ENCODE results near the gene DNAJC5.

Gene DNAJC5

DNA sequence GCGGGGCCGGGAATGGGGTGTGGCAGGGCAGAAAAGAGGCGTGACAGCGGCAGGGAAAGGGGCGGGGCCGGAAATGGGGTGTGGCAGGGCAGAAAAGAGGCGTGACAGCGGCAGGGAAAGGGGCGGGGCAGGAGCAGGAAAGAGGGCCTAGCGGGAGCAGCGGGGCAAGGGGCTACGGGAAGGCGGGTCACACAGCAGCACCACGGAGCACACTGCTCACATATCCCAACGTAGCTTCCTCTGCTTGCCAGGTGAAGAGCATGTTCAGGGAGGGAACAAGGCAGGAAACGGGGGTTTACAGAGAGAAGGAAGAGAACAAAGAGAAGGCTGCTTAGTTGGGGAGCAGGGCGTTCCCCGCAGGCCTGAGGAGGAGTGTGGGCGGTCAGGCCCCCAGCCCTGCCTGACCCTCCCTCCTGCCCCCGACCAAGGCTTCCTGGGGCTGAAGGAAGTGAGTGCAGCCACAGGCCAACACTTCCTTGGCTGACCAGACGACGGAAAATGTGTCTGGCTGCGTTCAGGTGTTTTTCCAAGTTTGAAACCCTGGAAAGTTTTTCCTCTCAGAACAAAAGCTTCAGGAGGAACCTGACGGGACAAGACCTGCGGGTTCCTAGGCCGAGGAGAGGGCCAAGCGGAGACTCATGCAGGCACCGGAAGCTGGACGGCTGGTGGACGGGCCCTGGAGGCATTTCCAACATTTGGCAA lies 47.5 kb downstream of the DNAJC5 start:
- peak; percentile 65 for DNase-seq

DNA sequence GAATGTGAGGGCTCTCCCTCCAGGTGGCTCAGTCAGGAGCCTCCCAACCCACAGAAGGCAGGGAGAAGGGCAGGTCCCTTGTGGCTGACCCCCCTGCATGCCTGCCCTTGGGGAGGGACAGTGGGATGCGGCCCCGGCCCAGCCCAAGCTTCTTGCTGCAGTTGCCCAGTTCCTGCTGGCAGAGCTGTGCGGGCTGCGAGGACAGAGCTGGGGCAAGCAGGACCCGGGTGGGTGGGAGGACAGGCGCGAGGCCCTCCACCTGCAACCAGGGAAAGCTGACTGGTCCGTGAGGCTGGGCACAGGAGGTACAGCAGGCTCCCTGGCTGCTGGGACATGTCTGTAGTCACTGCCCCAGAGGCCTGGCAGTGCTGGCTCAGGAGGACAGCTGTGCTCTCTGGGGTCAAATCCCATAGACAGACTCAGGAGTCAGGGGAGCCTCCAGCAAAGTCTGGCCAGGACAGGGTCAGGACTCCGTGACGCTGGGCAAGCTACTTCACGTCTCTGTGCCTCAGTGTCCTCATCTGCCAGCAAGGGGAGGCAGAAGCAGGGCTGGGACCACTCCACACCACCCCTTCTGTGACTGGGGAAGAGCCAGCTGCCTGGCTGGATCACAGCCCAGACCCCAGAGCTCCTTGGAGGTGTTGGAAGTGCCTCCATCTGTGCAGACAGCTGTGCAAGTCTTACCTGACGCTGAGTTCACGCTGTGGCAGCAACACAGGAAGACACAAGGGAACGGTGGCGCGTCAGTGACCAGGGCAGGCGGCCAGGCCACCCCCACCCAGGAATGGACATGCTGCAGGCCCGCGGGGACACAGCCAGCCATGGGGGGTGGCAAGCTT lies 48.3 kb downstream of the DNAJC5 start:
- DNase-seq = peak; percentile 97

DNA sequence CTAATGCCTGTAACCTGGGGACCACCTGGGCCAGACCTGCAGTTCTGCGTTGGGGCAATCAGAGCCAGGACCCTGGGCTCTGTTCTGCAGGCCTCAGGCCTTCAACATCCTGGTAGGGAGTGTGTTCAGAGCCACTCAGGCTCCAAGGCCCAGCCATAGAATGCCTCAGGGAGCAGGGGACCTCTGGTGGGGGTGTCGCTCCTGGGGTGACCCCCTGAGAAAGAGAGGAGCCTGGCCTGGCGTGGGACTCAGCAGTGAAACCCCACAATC lies 48.8 kb downstream of the DNAJC5 start:
- no peak for DNase-seq

DNA sequence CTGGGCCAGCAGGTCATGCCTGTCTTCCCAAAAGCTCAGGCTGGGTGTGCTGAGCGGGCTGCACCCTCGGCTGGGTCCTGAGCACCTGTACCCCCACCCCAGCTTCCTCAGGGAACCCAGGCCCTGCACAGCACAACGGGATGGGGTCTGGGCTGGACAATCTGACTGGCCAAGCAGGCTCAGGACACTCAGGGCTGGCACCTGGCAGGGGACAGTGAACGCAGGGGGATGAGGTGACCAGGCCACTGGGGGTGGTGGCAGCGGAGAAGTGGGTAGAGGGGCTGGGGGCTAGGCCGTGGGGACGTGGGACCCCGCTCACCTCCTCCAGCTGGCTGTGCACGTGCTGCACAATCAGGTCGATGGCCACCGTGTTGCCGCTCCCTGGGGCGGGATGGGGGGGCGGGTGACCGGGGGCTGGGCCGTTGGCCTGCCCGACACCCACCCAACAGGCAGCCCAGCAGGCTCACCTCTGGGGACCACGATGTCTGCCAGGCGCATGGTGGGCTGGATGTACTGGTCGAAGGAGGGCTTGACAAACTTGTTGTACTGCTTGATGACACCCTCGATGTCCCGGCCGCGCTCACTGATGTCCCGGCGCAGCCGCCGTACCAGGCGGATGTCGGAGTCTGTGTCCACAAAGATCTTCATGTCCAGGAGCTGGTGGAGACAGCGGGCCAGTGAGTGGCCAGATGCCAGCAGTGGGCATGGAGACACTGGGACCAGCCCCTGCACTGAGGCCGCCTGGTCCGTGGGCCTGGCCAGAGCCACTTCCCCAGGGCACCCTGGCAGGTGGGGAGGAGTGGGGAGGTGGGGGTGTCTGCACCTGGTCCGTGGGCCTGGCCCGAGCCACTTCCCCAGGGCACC lies 49.4 kb downstream of the DNAJC5 start:
- DNase-seq = no peak

DNA sequence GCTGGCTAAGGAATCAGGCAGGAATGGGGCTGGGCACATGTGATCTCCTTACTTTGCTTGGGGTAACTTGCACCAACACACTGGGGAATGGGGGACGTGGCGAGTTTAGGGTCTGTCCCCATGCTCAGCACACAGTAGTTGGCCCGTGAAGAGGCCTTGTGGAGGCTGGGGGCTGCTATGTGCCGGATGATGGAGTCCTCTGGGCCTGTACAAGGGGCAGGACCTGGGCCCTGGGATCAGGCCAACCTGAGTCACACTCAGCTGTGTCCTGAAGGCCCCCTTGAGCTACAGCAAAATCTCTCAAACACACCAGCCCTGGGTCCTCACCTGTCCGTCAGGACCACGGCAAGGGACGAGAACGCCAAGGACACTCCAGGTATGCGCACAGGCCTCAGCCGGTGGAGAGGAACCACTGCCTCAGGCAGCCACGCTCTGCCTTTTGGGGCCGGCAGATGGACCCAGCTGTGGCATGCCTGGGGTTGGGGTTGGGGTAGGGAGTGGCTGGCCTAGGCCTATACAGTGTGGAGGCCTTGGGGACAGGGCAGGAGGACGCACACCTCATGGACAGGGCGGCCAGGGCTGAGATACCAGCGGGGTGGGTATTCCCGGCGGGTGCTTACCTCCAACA lies 50.2 kb downstream of the DNAJC5 start:
- DNase-seq = no peak

DNA sequence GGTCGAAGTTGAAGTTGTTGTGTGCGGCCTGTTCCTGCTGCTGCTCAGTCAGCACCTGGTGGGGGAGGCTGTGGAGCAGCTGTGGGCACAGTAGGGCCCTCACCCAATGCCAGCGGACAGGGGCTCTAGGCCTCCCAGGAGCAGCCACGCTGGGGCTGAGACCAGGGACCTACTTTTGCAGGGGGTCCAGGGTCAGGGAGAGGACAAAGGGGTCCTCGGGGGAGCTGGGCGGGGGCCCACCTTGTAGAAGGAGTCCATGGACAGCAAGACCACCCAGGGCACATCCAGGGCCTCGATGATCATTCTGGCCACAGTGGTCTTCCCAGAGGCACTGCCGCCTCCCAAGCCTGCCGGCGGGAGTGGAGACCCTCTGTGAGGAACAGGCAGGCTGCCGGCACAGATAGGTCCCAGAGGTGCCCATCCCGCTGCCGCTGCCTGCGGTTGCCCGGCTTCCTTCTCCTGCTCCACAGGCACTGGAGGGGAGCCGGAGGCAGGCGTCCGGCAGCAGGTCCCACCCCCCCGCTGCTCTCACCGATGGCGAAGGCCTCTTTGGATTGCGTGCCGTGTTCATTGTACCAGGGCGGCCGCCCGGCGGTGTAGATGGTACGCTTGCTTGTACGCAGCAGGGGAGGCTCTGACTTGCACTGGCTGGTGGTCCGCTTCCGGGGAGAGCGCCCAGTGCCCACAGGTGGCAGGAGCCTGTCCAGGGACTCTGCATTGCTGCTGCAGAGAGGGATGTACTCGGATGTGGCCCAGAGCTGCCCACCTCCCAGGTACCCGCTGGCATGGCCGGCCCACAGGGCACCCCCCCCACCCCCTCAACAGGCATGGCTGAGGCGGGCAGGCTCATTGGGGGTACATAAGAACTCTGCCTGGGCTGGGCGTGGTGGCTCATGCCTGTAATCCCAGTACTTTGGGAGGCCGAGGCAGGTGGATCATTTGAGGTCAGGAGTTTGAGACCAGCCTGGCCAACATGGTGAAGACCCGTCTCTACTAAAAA lies 51.3 kb downstream of the DNAJC5 start:
- DNase-seq = no peak

DNA sequence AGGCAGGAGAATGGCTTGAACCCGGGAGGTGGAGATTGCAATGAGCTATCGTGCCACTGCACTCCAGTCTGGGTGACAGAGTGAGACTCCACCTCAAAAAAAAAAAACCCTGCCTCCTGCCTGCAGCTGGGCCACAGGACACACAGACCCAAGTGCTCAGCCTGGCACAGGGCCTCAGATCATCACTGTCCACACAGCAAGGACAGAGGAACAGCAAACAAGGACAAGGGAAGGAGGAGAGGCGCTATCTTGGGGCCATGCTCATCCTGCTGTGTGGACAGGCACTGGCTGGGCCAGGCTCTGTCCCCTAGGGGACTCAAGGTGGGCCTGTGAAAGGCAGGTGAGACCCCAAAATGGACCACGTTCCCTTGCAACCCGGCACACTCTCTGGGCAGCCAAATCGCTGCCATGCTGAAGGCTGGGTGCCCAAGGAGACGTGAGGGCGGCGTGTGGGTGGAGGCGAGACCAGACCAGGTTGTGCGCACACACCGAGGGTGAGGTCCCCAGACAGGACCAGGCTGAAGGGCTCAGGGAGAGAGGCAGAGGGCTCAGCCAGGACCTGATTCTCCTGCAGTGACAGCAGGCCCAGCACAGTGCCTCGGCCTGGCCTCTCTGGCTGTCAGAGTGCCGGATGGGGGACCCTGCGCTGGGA lies 52.2 kb downstream of the DNAJC5 start:
- no peak for DNase-seq

DNA sequence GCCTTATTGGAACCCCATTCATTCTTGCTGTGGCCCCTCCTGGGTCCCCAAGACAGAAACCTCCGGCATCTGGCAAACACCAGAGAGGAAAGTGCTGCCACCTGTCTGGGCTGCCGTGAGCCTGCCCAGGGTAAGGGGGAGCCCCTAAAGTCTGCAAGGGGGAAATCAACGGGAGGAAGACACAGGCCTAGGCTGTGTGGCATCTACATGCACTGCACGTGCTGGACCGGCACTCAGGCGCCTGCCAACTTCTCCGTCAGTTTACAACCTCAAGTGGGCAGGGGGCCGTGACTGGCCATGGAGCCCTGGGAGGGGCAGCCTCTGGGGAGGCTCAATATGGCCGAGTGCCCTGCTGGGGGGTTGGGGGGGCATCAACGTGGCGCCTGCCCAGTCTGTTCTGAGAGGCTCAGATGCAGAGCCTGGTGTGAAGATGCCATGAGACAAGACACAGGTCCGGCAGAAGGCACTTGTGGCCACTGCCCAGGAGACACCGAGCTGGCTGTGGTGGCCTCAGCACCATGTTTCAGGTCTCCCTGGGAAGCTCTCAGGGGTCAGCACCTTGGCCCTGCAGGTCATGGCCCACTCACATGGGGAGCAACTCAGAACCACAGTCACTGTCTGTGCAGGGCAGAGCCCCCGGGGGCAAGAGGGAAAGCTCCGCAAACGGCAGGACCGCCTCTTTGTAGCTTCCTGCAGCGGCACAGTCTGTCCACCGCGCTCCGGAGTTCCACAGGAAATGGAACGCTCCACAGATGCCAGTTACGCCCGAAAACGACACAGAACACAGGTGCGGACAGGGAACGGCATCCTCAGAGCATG lies 52.9 kb downstream of the DNAJC5 start:
- peak; percentile 53 for DNase-seq

DNA sequence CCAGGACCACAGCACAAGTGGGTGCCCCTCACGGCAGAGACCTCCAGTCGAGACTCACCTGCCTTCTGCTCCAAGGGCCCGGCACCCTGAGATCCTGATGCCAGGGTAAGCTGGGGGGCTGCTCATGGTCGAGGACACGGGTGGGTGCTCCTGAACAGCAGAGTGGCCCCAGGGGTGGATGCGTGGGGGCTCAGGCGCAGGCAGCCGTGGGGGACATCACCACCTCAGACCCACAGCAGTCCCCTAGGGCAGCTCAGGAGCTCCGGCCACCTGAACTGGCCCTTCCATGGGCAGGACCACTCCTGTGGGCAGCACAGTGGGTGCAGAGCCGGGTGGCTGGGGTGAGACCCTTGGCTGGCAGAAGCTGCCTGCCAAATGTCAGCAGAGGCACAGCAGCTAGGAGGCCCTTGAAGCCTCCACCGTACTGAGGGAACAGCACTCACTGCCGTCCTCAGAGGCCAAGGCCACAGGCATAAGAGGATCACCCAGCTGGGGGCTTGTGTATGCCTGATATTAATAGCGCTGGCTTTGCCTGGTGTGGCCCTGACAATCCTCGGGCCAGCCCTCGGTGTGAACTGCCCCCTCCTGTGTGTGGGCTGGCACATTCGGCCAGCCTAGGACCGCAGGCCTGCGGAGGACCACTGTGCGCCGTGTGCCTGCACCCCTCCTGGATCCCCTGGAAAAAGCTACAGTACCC lies 55.9 kb downstream of the DNAJC5 start:
- no peak for DNase-seq

DNA sequence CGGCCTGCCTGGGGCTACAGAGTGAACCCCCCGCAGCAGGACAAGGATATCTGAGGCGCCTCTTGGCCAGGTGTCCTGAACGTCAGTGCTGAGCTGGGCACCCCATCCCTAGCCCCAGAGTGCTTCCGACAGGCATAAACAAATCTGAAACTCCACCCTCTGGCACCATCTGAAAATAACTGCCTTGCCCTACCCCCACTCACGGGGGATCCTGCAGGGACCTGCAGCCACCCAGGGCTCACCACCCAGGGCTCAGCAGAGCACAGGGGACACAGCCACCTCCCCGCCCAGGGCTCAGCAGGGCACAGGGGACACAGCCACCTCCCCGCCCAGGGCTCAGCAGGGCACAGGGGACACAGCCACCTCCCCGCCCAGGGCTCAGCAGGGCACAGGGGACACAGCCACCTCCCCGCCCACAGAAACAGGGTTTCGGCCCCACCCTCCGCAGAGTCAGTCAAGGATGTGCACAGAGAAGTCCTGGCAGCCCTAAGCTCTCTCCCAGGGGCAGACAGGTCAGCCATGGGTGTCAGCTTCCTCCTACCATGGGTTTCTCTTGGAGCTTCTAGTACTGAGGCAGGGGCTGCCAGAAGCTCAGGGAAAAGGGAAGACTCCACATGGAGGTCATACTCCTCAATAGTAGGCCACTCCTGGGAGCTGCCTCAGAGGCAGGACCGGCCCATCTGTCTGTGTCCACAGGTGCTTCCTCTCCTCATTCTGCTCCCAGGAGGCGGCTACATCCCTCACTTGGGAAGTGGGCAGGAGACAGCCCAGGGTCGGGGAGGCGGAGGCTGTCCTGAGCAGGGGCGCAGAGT lies 56.7 kb downstream of the DNAJC5 start:
- DNase-seq = no peak

DNA sequence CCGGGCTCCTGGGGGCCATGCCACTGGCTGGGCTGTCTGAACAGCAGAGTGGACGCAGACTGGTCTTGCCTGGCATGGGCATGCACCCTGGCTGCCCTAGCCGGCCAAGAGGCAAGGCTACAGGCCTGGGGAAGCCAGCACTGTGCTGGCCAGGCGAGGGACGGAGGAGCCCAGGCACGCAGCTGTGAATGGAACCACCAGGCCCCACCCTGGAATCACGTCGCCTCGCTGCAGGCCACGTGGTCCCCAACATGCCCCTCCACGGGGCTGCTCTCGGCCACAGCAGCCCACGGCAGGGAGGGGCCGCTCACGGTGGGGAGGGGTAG lies 57.2 kb downstream of the DNAJC5 start:
- DNase-seq = no peak

DNA sequence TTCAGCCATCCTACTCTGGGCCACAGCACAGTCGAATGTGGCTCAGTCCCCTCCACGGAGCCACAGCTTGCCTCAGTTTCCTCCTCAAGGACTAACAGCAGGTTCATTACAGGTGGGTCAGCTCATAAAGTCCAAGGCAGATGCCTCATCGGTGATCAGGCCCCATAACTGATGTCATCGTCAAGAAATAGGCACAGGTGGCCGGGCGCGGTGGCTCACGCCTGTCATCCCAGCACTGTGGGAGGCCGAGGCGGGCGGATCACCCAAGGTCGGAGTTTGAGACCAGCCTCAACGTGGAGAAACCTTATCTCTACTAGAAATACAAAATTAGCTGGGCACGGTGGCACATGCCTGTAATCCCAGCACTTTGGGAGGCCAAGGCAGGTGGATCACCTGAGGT lies 57.8 kb downstream of the DNAJC5 start:
- DNase-seq = no peak

DNA sequence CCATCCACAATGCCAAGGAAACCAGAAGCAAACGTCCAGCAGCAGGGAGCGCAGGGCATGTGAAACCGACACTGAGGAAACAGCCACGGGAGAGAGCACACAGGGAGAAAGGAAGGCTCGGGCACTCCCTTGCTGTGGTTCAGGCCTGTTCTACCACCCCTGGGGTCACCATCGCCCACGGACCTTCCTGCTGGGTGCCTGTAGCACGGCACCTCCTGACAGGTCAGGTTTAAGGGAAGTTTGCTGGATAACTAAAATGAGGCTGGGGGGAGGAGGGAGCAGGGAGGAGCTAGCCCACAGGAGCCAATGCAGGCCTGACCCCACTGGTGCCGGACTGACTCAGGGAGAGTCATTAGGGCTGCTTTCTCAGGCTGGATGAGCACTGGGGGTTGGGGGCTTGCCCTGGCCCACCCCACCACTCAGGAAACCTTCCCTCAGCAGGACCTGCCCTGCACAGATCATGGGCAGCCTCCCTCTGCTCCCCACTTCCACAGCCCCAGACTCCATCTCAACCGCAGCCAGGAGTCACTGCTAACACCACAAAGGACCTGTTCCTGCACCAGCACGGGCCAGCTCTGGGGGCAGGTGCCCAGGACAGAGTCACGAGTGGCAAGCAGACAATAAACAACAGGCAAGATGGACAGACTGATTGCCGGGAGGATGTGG lies 59.0 kb downstream of the DNAJC5 start:
- DNase-seq = no peak

DNA sequence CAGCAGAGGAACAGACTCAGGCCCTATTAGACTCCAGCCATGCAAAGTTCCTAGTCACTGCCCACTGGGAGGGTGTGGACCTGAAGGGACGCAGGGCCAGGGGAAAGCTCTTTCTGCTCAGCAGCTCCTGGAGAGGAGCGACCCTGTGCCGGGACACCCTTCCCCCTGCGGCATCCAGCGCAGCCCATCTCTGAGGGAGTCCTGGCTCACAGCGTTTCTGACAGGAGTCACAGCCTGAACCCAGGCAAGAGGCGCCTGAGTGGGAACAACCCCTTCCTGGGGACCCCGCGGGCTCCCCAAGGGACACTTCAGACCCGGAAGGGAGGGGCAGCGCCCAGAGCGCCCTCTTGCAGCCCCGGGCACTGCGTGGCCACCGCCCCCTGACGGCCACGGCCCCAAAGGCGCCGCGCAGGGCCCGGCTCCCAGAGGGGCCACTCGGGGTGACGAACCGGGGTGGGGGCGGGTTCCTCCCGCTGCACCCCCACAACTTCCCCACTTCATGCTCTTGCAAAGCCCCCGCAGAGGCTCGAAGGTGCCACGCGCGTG lies 60.4 kb downstream of the DNAJC5 start:
- DNase-seq = peak; percentile 33

DNA sequence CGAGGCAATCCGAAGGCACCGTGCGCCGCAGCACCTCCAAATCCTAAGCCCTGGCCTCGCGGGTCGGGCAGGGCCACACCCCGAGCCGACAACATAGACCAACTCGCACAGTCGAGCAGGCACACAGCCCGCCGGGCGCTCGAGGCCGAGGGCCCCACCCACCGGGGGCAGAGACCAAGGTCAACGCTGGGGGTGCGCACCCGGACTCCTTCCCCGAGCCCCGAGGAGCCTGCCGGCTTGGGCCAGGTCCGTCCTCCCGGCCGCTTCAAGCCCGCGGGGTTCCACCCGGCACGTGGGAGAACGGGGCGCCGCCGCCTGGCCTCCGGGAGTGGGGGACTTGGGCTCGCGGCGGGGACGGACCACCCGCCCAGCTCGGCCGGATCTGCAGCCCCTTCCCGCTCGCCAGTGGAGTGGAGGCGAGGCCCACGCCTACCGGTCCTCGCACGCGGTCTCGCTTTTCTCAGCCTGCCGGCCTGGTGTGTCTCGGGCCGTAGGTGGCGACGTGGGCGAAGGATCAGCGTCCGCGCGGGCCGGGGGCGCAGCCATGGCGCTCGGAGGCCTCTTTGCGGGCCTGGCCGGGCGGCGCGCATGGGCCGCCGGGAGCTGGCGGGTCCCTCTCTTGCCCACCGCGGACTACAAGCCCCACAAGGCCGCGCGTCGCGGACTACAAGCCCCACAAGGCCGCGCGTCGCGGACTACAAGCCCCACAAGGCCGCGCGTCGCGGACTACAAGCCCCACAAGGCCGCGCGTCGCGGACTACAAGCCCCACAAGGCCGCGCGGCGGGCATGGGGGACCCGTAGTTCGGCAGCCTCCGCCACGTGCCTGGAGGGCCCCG lies 61.1 kb downstream of the DNAJC5 start, which contains the start of gene UCKL1:
TSS of gene UCKL1 (minus strand) at position 590 of the 837 bp plus-strand sequence. CDS start at position 546, 44 bp downstream.
- DNase-seq = peak; percentile 93

DNA sequence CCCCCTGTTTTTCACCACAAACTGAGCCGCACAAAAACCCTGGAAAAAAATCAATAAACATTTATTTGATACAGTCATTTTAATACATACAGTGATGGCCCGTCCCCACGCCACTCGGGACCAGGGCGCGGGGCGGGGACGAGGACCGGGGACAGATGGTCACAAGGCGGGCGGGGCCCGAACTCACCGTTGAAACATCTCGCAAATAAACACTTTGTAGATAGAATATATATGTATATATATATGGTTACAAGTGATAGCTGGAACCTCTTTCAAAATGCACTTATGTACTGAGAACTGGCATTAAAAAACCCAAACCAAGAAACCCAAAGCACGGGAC lies 61.7 kb downstream of the DNAJC5 start:
- no peak for DNase-seq

DNA sequence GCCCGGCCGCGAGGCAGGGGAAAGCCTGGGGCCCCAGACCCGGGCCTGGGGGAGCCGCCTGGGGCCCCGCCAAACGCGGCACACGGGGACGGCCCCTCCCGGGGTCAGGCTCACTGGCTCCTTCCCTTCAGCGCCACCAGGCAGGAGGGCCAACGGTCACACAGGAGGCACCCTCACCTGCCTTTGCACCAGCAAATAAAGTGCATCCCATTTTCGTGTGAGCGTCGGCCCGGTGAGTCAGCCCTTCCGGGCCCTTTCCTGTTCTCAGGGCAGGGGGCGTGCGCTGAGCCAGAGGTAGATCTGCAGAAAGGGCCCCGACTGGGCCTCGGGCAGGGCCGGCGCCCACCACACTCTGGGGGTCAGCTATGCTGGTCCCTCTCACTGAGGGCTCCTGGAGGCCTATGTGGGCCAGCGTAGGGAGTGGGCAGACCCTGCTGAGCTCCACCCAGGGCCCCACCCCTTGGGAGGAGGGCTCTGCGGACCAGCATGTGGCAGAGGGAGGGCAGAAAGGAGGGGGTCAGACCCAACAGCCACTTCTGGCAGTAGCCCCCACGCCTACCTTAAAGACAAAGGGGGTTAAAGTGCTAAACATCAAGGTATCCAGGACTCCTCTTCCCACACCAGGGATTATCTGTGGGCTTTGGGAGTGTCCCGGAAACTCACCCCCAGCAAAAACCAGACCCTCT lies 62.2 kb downstream of the DNAJC5 start:
- DNase-seq = peak; percentile 87

All from NCI-H2171 treated with DMSO at 0.1 percent for 48 hours (cell line).